Islet precursor cell (in vitro differentiated cells): ENCODE measurements around the gene PLA2G1B.
A peak's percentile ranks its signal among the peaks of the same experiment; 100 is the strongest.

Experiments used
- DNase-seq: peaks from one replicate; pipeline ENCODE4 v3.0.0-alpha.2; 2018

PLA2G1B gene

DNA sequence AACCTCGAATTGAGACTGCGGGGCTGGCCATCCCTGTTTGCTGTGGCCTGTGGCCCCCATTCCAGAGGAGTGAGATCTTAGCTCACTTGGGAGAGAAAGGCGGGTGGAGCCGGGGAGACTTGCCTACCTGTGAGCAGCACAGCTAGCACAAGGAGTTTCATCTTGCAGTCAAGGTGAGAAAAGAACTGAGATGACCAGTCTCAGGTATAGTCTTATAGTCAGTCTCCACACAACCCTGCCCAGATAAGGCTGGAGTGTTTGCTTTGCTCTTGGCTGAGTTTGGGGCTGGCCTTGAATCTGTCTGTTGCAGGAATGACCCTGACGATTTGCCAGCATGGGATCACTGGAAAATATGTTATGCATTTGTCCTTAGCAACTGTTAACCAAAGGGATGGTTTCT is at the start of gene PLA2G1B:
Gene PLA2G1B (minus strand): TSS at position 187 of the 400 bp plus-strand sequence. CDS start 26 bp downstream, at position 161.
- DNase-seq: no peak

DNA sequence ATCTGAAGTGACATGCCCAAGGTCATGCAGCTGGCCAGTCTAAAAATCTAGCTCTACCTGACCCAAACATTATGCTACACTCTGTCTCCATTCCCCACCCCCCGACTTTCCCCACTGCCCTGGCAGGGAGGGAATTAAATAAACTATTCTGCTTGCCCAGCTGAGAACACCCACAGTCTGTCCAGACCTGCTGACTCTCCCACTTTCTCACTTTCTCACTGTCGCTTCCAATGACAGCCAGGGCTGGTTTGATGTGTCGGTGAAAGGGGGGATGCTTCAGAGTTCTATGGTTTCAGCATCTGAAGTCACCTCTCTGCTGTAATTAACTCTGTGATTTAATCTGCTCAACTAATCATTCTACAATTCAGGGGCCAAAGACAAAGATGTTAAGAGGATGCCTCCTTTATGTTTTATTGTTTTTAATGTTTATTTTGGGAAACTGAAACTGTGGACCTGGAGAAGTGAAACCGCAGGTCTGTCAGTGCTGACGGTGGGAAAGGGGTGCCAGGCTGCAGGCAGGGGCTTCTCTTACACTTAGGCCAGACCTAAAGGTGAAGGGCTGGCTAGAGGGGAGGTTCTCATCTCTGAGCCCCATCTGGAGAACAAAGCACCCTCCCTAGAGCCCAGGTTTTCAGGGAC is 49.5 kb upstream of the PLA2G1B start:
- no peak for DNase-seq

DNA sequence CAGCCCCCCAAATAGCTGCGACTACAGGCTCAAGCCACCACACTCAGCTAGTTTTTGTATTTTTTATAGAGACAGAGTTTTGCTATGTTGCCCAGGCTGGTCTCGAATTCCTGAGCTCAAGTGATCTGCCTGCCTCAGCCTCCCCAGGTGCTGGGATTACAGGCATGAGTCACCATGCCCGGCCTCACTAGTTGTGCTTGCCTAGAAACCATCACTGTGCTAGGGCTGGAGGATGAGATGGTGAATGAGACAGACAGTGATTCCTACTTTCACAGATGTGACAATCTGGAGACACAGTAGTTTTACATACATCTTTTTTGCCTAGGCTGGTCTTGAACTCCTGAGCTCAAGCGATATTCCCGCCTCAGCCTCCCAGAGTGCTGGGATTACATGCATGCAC is 48.8 kb upstream of the PLA2G1B start:
- DNase-seq: peak; percentile 89

DNA sequence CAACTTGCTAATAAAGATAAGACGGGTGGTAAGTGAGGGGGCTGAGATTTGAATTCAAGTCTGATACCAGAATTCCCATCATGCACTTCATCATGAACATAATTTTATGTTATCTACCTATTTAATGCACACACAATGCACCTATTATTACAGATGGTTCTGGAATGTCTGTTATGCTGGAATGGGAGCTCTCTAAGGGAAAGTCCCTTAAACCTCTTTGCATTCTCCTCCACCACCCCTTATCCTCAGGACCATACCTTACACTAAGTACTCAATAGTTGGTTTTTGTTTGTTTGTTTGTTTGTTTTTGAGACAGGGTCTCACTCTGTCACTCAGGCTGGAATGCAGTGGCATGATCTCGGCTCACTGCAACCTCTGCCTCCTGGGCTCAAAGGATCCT is 48.4 kb upstream of the PLA2G1B start:
- DNase-seq: no peak

DNA sequence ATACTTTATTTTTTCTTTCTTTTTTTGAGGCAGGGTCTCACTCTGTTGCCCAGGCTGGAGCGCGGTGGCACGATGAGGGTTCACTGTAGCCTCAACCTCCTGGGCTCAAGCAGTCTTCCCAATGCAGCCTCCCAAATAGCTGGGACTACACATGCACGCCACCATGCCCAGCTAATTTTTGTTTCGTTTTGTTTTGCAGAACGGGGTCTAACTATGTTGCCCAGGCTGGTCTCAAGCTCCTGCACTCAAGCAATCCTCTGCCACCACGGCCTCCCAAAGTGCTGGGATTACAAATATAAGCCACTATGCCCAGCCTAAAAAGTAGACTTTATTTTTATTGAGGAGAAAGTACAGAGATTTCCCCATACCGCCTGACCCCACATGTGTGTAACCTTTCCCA is 46.1 kb upstream of the PLA2G1B start:
- no peak for DNase-seq

DNA sequence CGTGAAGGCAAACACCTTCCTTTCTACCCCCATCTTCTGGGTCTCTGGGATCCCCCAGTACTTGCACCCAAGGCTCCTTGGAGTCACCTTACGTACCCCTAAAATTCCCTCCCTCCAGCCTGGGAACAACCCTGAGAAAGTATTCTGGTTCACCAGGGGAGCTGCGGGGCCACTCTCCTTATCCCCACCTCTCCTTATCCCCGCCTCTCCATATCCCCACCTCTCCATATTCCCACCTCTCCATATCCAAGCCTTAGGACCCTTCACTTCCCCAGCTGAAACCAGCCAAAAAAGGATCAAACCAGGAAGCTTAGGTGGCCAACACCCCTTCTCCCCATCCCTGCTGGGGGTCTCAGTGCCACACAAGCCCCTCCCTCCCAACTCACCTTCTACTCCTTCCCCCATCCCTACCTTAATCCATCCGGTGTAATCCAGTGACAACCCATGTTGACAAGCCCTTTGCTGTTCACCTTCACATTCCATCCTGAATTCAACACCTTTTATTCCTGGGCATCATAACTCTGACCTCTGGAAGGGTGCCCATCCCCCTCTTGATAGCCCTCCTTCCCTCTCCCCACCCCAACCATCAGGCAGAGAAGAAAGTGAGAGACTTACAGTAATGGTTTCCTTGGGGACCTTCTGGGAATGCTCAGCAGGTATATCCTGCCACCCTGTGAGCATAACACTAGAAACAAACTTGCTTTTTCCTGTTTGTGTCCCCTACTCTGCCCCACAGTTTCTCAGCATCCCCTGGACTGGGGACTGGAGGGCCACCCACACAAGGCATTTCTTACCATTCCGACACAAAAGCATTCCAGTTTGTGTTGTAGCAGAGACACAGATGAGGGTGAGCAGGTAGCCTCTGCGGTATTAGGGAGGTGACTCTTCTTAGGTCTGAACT is 43.0 kb upstream of the PLA2G1B start:
- no peak for DNase-seq

DNA sequence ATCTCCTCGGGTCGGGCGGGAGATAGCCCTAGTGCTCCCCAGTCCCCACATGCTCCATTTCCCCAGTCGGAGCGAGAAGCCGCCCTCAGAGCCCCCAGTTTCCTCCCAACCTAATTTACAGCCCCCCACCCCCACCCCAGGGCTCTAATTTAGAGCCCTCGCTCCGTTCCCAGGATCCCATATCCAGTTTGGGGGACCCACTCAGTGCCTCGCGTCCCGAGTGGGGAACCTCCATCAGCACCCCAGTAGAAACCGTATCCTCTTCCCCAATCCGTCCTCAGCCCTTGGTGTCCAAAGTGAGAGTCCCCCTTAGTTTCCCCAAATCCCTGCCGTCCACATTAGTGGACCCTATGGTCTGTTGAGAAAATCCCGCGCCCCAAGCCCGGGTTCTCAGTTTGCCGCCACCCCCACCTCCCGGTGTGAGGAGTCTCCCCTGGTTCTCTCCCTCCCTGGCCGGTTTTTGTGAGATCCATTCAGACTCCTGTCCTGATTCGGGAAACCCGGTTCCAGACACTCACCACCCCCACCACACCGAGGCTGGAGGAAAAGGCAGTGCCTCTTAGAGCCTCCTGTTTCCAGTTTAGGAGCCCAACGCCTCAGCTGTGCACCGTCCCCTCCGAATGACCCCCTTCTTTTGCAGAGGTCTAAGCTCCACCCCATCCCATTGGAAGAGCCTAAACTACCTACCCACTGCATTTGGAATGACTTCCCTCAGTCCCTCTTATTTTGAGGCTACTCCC is 42.2 kb upstream of the PLA2G1B start:
- peak; percentile 60 for DNase-seq

DNA sequence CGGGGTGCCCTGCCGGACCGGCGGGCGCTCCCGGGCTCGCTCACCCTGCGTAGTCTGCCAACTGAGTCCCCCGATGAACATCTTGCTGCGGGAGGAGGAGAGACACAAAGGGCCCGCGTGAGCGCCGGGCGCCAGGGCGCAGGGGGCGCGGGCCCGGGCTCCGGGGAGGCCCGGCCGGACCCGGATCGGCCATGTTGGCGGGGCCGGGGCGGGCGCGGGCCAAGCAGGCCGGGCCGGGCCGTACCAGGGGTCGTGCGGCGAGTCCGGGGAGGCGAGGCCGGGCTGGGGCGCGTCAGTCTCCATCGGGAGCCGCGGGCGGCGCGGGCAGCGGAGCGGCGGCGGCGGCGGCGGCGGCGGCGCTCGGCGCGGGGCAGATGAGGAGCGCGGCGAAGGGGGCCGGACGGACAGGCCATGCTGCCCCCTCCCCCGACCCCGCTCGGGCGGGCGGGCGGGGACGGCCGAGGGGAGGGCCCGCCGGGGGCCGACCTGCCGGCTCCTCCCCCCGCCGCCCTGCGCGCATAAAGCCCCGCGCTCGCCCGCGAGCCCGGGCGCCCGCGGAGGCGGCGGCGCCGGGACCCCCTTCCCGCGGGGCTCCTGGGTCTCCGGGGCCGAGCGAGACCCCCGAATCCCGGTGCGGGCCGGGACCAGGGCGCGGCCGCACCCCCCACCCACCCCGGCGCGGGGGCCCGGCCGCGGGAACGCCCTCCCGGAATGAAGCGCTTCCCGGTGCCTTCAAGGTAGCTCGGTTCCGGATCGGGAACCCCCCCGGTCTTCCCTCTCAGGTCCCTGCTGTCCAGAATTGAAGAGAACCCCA is 41.4 kb upstream of the PLA2G1B start, which contains the start of gene MSI1:
Gene MSI1 (minus strand): TSS at position 376 of the 814 bp plus-strand sequence. CDS start 73 bp downstream, at position 303.
- DNase-seq: peak; percentile 76

DNA sequence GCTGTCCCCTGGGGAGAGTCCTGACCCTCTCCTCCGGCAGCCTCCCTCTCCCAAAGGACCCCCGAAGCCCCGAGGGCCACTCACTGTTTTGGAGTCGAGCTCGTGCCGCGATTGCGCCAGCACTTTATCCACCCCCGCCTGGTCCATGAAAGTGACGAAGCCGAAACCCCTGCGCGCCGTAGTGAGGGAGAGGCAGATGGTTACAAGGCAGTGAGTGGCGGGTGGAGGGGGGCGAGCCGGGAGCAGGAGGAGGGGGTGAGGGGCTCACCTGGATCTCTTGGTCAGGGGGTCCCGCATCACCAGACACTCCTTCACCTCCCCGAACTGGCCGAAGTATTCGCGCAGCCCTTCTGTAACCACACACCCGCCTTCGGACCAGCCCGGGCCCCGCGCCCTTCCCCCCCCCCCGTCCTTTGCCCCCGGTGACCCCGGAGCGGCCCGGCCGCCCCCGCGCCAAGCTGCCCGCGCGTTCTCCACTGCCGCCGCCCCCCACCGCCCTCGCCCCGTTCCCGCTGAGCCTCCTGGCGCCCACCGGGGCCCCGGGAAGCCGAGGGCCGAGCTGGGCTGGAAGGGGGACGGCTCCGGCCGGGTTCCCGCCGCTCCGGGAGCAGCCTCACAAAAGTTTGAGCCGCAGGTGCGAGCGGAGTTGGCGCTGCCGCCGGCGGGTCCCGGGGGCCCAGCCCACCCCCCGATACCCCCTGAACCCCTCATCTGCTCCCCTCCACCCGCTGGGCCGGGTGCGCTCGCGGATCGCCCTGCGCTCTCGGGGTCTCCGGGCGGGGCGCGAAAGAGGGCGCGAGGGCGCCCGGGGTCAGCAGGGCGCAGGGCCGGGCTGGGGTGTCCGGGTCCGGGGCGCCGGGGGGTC is 40.6 kb upstream of the PLA2G1B start:
- peak; percentile 76 for DNase-seq

DNA sequence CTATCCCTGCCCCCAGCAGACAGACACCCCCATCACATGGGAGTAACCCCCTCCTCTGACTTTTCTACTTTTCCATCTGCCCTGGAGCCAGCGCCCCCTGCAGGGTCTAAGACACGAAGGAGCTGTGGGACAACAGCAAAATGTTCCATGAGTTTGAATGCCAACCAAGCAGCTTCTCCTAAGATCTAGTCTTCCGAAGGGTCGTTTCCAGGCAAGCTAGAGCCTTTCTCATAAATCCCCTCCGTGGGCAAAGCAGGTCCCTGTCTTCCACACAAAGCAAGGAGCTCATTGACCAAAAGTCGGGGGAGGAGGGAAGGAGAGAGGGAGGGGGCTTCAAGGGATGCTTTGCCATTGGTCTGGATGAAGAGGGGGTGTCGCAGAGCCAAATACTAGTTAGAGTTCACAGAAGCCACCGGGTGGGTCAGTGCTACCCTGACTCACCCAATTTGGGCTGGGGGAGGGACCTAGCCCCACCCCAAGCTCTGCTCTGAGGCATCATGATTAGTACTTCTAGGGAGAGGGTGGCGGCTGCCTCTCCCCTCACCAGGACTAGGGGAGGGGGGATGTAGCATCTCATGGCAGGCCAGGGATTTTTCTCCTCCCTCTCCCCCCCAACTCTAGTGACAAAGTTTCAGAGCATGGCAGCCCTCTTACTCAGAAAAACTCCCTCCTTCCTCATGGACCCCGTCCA is 39.8 kb upstream of the PLA2G1B start:
- peak; percentile 88 for DNase-seq

DNA sequence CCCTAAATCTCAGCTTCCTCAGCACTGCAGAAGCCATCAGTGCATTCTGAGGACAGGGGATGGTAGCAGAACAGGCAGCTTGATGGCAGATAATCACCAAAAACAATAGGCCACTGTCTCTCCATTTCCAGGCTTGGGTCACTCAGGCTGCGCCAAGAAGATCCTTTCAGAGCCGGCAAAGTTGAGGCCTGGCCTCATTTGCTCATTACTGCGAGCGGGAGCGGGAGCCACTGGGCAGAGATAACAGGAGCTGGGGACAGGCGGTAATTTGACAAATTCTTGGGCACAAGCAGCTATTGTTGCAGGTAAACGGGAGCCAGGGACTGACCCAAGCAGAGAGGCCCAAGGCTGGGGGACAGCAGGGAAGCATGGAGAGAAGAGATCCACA is 39.3 kb upstream of the PLA2G1B start:
- peak; percentile 92 for DNase-seq

DNA sequence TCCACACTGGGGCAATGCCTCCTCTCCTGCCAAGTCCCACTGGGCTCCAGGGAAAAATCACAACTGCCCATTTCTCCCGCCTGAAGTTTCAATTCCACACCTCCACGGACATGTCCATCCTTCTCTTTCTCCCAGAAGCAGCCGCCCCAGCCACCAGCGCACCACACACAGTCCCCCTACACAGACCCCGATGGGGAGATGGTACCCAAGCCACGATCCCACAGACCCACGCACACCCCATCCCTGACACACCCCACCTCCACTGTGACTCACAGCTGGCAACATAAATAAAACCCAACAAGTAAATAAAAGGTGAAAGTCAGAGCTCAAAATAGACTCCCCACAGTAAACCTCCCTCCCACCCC is 38.7 kb upstream of the PLA2G1B start:
- no peak for DNase-seq

DNA sequence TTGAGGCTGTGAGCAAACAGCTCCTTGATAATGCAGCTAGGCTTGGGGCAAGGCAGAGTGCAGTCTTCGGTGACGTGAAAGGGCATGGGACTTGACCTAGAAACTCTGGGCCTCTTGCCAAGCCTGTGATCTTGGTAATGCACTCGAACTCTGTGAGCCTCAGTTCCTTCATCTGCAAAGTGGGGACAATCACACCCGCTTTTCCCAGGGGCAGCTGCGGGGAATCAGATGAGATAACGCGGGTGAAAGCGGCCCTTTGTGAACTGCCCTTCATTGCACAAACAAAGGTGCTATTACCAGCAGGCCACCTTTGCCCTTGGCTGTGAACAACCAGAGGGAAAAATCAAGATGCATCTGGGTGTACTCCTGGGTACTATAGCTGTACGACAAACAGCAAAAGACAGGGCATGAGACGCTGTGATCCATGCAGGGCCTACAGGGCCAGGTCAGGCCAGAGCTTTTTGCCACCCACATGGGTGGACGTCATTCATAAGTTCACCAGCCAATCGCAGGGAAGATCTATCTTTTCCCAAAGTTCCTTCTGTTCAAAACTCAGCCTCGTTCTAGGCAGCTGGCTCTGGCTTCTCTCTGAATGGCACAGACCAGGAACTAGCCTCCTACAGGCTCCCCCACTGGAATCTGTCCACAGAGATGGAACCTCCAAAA is 38.2 kb upstream of the PLA2G1B start:
- no peak for DNase-seq

DNA sequence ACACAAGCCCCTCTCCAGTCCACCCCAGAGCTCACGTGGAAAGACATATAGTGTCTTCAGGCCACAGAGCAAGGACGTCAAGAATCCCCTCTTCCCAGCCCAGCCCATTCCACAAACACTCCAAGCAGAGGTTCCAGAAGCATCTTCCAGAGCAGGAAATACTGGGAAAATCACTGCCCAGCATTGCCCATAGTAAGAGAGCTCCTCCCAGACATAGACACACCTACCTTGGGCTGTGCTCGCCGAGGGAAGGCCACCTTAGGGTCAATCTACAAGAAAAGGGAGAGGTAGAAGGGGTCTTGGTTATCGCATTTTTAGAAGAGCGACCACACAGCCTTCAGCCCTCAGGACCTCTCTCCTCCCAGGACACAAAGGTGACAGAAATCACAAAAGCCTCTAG is 36.9 kb upstream of the PLA2G1B start:
- no peak for DNase-seq

DNA sequence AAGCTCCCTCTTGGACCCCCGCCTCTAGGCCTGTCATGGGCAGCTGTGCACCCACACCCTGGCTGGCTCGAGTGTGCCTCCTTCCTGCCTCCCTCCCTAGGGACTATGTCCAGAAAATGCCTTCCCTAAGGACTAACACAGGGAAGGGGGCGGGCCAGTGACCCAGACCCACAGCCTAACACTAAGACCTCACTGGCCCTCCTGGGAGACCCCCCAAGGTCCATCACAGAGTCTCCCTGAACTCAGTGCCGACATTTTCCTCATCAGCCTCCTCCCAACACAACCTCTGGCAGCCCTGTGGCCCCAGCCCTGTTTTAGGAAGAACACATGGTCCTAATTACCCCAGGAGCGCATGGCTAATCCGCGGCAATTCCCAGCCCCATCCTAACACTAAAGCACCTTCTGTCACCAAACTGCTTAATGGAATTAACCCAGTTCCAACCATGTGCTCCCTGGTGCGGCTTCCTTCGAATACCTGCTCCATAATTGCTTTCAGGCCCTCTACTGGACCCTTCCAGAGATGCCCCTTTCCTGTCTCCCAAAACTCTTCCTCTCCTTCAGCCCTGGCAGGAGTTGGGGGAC is 35.8 kb upstream of the PLA2G1B start:
- DNase-seq: no peak

DNA sequence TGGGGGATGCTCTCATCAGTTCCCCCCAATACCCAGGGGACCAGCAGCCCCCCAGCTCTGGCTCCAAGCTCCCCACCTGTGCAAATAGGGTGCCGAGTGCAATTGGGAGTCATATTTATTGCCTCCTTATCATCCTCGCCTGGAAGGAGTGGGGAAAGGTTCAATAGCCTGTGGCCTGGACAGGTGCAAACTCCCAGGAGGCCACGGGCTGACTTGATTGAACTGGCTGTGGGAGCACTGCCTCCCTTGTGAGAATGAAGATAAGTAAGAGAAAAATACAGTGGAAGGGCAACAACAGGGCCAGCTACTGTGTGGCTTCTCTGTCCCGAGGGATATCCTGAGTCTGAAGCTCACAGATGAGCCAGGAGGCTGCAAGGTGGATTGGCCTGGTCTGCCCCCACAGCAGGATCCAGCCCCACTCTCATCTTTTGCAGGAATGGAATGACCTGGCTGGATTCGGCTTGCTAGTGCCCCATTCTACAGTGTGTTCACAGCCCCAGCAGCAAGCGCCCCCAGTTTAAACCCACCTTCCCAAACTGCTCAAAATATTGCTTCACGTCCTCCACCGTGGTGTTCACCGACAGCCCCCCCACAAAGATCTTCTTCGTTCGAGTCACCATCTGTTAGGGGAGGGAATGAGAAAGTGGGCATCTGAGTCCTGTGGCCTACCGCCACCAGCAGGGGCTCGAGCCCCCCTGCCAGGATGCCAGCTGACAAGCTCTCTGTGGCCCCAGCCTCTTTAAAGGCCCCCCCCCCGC is 35.1 kb upstream of the PLA2G1B start:
- DNase-seq: no peak

DNA sequence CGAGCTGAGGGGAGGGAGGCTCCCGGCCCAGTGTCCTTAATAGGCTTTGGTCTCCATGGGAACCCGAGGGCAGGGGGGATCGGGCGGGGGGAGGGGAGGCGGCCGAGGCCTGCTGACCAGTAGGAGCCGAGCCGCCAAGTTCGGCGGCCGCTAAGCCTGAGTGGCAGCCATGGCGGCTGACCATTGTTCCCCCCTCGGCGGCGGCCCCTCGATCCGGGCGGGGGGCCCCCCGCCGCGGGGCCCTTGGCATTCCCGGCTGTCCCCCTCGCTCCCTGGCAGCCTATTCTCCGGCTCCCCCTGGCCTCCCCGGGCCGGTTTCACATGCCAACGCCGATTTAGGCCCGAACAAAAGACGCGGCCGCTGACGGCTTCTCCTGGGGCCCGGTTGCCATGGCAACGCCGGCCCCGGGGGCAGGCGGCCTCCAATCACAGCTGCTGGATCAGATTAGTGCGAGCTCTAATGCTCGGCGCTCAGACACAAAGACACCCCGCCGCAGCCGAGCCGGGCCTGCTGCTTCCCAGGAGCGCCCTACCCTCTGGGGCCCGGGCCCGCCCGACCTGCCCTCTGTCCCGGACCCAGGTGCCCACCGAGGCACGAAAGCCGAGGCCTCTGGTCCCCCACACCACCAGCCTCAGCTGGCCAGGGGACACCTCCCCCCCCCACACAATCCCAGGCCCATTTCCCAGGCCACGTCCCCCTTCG is 34.1 kb upstream of the PLA2G1B start:
- DNase-seq: peak; percentile 98

DNA sequence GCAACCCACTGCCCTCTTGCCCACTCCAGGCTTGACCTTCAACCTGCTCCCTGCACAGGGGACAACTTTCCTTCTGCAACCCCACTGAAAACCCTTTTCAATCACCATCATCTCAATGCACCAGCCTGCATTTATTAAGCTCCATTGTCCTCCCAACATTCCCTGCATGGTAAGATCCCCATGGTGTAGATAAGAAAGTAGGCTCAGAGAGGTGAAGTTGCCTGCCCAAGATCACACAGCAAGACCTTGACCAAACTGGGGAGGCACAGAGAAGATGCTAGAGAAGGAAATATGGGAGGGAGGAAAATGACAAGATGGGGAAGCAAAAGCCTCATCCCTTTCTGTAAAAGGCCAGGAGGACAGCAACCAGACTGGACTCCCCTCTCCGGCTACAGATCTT is 31.5 kb upstream of the PLA2G1B start:
- DNase-seq: no peak
